Effector memory CD8-positive, alpha-beta T cell (primary cell): ENCODE data around the gene MUC5AC.
"Not testable (repeated sequence)": the region's sequence is repeated elsewhere in the genome, so short reads cannot be mapped to it uniquely, and the experiment has no call there.

Experiments used
- ATAC-seq: fragments of 150-1000 bp; cut with Tn5 transposase; replicated peaks from 2 replicates; pipeline ENCODE4 v1.10.0; 2021; ENCODE audit warnings: mild to moderate bottlenecking, moderate library complexity
- DNase-seq, 3 experiments: peaks; one replicate each; pipeline ENCODE4 v3.0.0; 2021
- H3K27ac Mint-ChIP-seq, 2 donors: one replicate each; pipeline ENCODE4 v1.8.0; 2022; ENCODE audit warnings: mild to moderate bottlenecking in 2 of 2, mixed read lengths in 2 of 2, moderate library complexity in 2 of 2
- H3K27me3 Mint-ChIP-seq, 2 donors: one replicate each; pipeline ENCODE4 v1.8.0; 2022; ENCODE audit warnings: mixed read lengths in 2 of 2
- H3K36me3 Mint-ChIP-seq: one replicate; pipeline ENCODE4 v1.8.0; 2022; ENCODE audit warnings: mild to moderate bottlenecking, moderate library complexity, mixed read lengths; ENCODE audit not compliant: insufficient read depth
- H3K4me1 Mint-ChIP-seq, 2 donors: one replicate each; pipeline ENCODE4 v1.8.0; 2022; ENCODE audit warnings: low read depth in 2 of 2, mixed read lengths in 2 of 2
- H3K4me3 Mint-ChIP-seq, 2 donors: one replicate each; pipeline ENCODE4 v1.8.0; 2022; ENCODE audit warnings: mild to moderate bottlenecking in 2 of 2, mixed read lengths in 2 of 2, moderate library complexity in 2 of 2
- H3K9me3 Mint-ChIP-seq, 2 donors: one replicate each; pipeline ENCODE4 v1.8.0; 2022; ENCODE audit warnings: mixed read lengths in 2 of 2

MUC5AC gene

GRCh38 chr11:1158681-1159487 lies 1.1 kb downstream of the MUC5AC start:
- Mint-ChIP-seq H3K4me1 (no peaks in the 10 kb centered on the region), H3K27ac (no peak overlapping the region), H3K4me3 (no peak overlapping the region), H3K36me3 (no peaks in the 10 kb centered on the region), H3K27me3 (peaks cover 0 to 18% of the 10 kb centered on the region in 2 donors), H3K9me3 (no peaks in the 10 kb centered on the region)
- no peak for DNase-seq
- no peak for ATAC-seq

GRCh38 chr11:1159488-1160220 lies 1.9 kb downstream of the MUC5AC start:
- not testable (repeated sequence) for DNase-seq, H3K9me3 Mint-ChIP-seq, H3K4me1 Mint-ChIP-seq, H3K4me3 Mint-ChIP-seq, ATAC-seq, H3K27ac Mint-ChIP-seq, H3K36me3 Mint-ChIP-seq
- H3K27me3 Mint-ChIP-seq, result peaks cover 0 to 18% of the 10 kb centered on the region in 2 donors

GRCh38 chr11:1160231-1161101 lies 2.7 kb downstream of the MUC5AC start:
- no peaks in the 10 kb centered on the region for H3K9me3 Mint-ChIP-seq
- no peak overlapping the region for H3K27ac Mint-ChIP-seq
- no peaks in the 10 kb centered on the region for H3K4me1 Mint-ChIP-seq
- no peak for ATAC-seq
- no peak for DNase-seq
- no peaks in the 10 kb centered on the region for H3K36me3 Mint-ChIP-seq
- H3K4me3 Mint-ChIP-seq, result no peak overlapping the region
- peaks cover 0 to 18% of the 10 kb centered on the region in 2 donors for H3K27me3 Mint-ChIP-seq

GRCh38 chr11:1161410-1162137 lies 3.8 kb downstream of the MUC5AC start:
- DNase-seq, result no peak
- Mint-ChIP-seq H3K36me3 (no peaks in the 10 kb centered on the region), H3K4me3 (no peak overlapping the region), H3K4me1 (no peaks in the 10 kb centered on the region), H3K27ac (no peak overlapping the region), H3K9me3 (no peaks in the 10 kb centered on the region), H3K27me3 (peaks cover 0 to 18% of the 10 kb centered on the region in 2 donors)
- no peak for ATAC-seq

GRCh38 chr11:1162138-1162475 lies 4.4 kb downstream of the MUC5AC start:
- H3K27ac Mint-ChIP-seq, result no peak overlapping the region
- H3K27me3 Mint-ChIP-seq, result peaks cover 0 to 18% of the 10 kb centered on the region in 2 donors
- H3K4me1 Mint-ChIP-seq, result no peaks in the 10 kb centered on the region
- no peaks in the 10 kb centered on the region for H3K9me3 Mint-ChIP-seq
- no peak for ATAC-seq
- no peak overlapping the region for H3K4me3 Mint-ChIP-seq
- H3K36me3 Mint-ChIP-seq, result no peaks in the 10 kb centered on the region
- DNase-seq, result no peak

GRCh38 chr11:1162491-1163311 lies 4.9 kb downstream of the MUC5AC start:
- Mint-ChIP-seq H3K4me3 (no peak overlapping the region), H3K4me1 (no peaks in the 10 kb centered on the region), H3K9me3 (no peaks in the 10 kb centered on the region), H3K27me3 (peaks cover 0 to 18% of the 10 kb centered on the region in 2 donors), H3K27ac (no peak overlapping the region), H3K36me3 (no peaks in the 10 kb centered on the region)
- no peak for ATAC-seq
- DNase-seq, result no peak

- Mint-ChIP-seq H3K27ac (no peak overlapping the region), H3K4me3 (no peak overlapping the region), H3K4me1 (no peaks in the 10 kb centered on the region), H3K36me3 (no peaks in the 10 kb centered on the region), H3K27me3 (peaks cover 0 to 18% of the 10 kb centered on the region in 2 donors), H3K9me3 (no peaks in the 10 kb centered on the region)
- DNase-seq, result no peak
- no peak for ATAC-seq
Observed at GRCh38 chr11:1163321-1163910, 5.7 kb downstream of the MUC5AC start.

GRCh38 chr11:1163911-1164735 lies 6.4 kb downstream of the MUC5AC start:
- ATAC-seq (no peak), DNase-seq (no peak)
- Mint-ChIP-seq H3K36me3 (no peaks in the 10 kb centered on the region), H3K4me3 (no peak overlapping the region), H3K27me3 (peaks cover 0 to 18% of the 10 kb centered on the region in 2 donors), H3K4me1 (no peaks in the 10 kb centered on the region), H3K27ac (no peak overlapping the region), H3K9me3 (no peaks in the 10 kb centered on the region)

GRCh38 chr11:1164779-1165255 lies 7.1 kb downstream of the MUC5AC start:
- not testable (repeated sequence) for H3K27ac Mint-ChIP-seq, ATAC-seq, H3K4me1 Mint-ChIP-seq, H3K4me3 Mint-ChIP-seq, DNase-seq, H3K36me3 Mint-ChIP-seq, H3K9me3 Mint-ChIP-seq
- H3K27me3 Mint-ChIP-seq, result peaks cover 0 to 18% of the 10 kb centered on the region in 2 donors

GRCh38 chr11:1165256-1166041 lies 7.7 kb downstream of the MUC5AC start:
- no peak overlapping the region for H3K27ac Mint-ChIP-seq
- H3K27me3 Mint-ChIP-seq, result peaks cover 0 to 18% of the 10 kb centered on the region in 2 donors
- DNase-seq (no peak), ATAC-seq (no peak)
- no peaks in the 10 kb centered on the region for H3K4me1 Mint-ChIP-seq
- no peaks in the 10 kb centered on the region for H3K36me3 Mint-ChIP-seq
- no peak overlapping the region for H3K4me3 Mint-ChIP-seq
- H3K9me3 Mint-ChIP-seq, result no peaks in the 10 kb centered on the region

GRCh38 chr11:1167256-1167655 lies 9.5 kb downstream of the MUC5AC start:
- H3K27me3 Mint-ChIP-seq, result peaks cover 0 to 13% of the 10 kb centered on the region in 2 donors
- no peaks in the 10 kb centered on the region for H3K36me3 Mint-ChIP-seq
- H3K27ac Mint-ChIP-seq, result no peak overlapping the region
- H3K9me3 Mint-ChIP-seq, result peaks cover 6 to 10% of the 10 kb centered on the region in 2 donors
- H3K4me3 Mint-ChIP-seq, result no peak overlapping the region
- ATAC-seq (no peak), DNase-seq (no peak)
- H3K4me1 Mint-ChIP-seq, result no peaks in the 10 kb centered on the region
